SK-N-SH (cell line): ENCODE results near the gene MFSD12. TPM values are rescaled to one million over a fixed set of nuclear protein-coding genes. Genes with fewer than 3 reads are reported as not detected.

Experiments used
- CTCF ChIA-PET: fragments of 300-600, 350-600 bp; formaldehyde crosslinking; extraction: SDS; loops from one replicate; lab custom pipeline; 2021; lab: Yijun Ruan, JAX
- POLR2A ChIA-PET: fragments of 350-600 bp; sonication (Branson Sonifier 250); formaldehyde crosslinking; extraction: SDS; loops from one replicate; lab custom pipeline; 2020; ENCODE audit warnings: antibody characterized with exemption, inconsistent platforms; lab: Yijun Ruan, JAX
- DNase-seq: peaks from one replicate; pipeline ENCODE4 v3.0.0; 2012
- H2AFZ ChIP-seq: fragments of 200-600 bp; sonication (generic); 2 replicates; pipeline ENCODE4 v1.8.1; 2016; ENCODE audit warnings: antibody characterized with exemption, mild to moderate bottlenecking, low read depth
- H3F3A ChIP-seq: fragments of 200-600 bp; sonication (generic); replicated peaks from 2 replicates; pipeline ENCODE3; 2016; ENCODE audit warnings: antibody characterized with exemption, mild to moderate bottlenecking; ENCODE audit not compliant: insufficient read depth
- H3K27ac ChIP-seq, 2 experiments: fragments of 200-500 bp in 1 of 2; fragments of 200-600 bp in 1 of 2; sonication (Bioruptor generic) in 1 of 2; sonication (generic), shearing (Covaris generic) in 1 of 2; 2 replicates each; pipeline versions ENCODE4 v1.5.1 to v1.6.1; 2014 to 2016; ENCODE audit warnings: low read depth in 2 of 2, inconsistent platforms in 1 of 2, low read length in 1 of 2, mild to moderate bottlenecking in 1 of 2, mixed read lengths in 1 of 2
- H3K27me3 ChIP-seq: fragments of 200-600 bp; sonication (generic), shearing (Covaris generic); 2 replicates; pipeline ENCODE4 v1.6.1; 2016; ENCODE audit warnings: mixed run types; ENCODE audit not compliant: insufficient read depth
- H3K36me3 ChIP-seq, 2 experiments: fragments of 200-500 bp in 1 of 2; fragments of 200-600 bp in 1 of 2; sonication (Bioruptor generic) in 1 of 2; sonication (generic) in 1 of 2; replicated peaks in 1 of 2; 2 replicates each; pipeline versions ENCODE3 to v1.5.1; 2014 to 2016; ENCODE audit warnings: low read length in 1 of 2, mild to moderate bottlenecking in 1 of 2; ENCODE audit not compliant: insufficient read depth in 2 of 2, control insufficient read depth in 1 of 2
- H3K4me1 ChIP-seq, 2 experiments: fragments of 200-500 bp in 1 of 2; fragments of 200-600 bp in 1 of 2; sonication (Bioruptor generic) in 1 of 2; sonication (generic), shearing (Covaris generic) in 1 of 2; 2 replicates each; pipeline versions ENCODE4 v1.5.1 to v1.6.1; 2014 to 2016; ENCODE audit warnings: low read depth in 1 of 2, low read length in 1 of 2, mixed run types in 1 of 2; ENCODE audit not compliant: insufficient read depth in 2 of 2, control insufficient read depth in 1 of 2
- H3K4me2 ChIP-seq: fragments of 200-600 bp; sonication (generic), shearing (Covaris generic); 2 replicates; pipeline ENCODE4 v1.6.1; 2017; ENCODE audit warnings: mixed run types
- H3K4me3 ChIP-seq, 2 experiments: fragments of 200-500 bp in 1 of 2; fragments of 200-600 bp in 1 of 2; sonication (Bioruptor generic) in 1 of 2; sonication (generic), shearing (Covaris generic) in 1 of 2; 2 replicates each; pipeline versions ENCODE4 v1.5.1 to v1.8.1; 2014 to 2016; ENCODE audit warnings: low read depth in 2 of 2, inconsistent platforms in 1 of 2, low read length in 1 of 2, mild to moderate bottlenecking in 1 of 2, mixed read lengths in 1 of 2, moderate library complexity in 1 of 2
- H3K79me2 ChIP-seq: fragments of 200-600 bp; sonication (generic); 2 replicates; pipeline ENCODE4 v1.8.1; 2017; ENCODE audit warnings: mild to moderate bottlenecking; ENCODE audit not compliant: insufficient read depth
- H3K9ac ChIP-seq: fragments of 200-600 bp; sonication (generic); 2 replicates; pipeline ENCODE4 v1.6.1; 2017; ENCODE audit warnings: mixed run types
- H3K9me2 ChIP-seq: fragments of 200-600 bp; sonication (generic); 2 replicates; pipeline ENCODE4 v1.6.1; 2017; ENCODE audit warnings: mixed run types
- H3K9me3 ChIP-seq: fragments of 200-600 bp; sonication (generic); 2 replicates; pipeline ENCODE4 v1.6.1; 2017; ENCODE audit warnings: mixed run types, mild to moderate bottlenecking, moderate library complexity
- H4K20me1 ChIP-seq: fragments of 200-600 bp; sonication (generic); 2 replicates; pipeline ENCODE4 v1.6.1; 2017; ENCODE audit warnings: mild to moderate bottlenecking, mixed run types; ENCODE audit not compliant: insufficient read depth
- CHD2 ChIP-seq: fragments of 150-350 bp; IDR thresholded peaks from 2 replicates; pipeline ENCODE4 v1.6.1; 2018; ENCODE audit warnings: low read length; ENCODE audit not compliant: partially characterized antibody
- ELF1 ChIP-seq: IDR thresholded peaks from 2 replicates; pipeline ENCODE4 v1.4.0; 2012
- EP300 ChIP-seq, 2 experiments: IDR thresholded peaks; 2 replicates each; pipeline versions ENCODE4 v1.4.0 to v1.6.1; 2012; ENCODE audit warnings: borderline replicate concordance in 1 of 2, low read depth in 1 of 2, low read length in 1 of 2
- EZH2phosphoT487 ChIP-seq: fragments of 200-600 bp; sonication (generic); IDR thresholded peaks from 2 replicates; pipeline ENCODE4 v1.6.1; 2017; ENCODE audit warnings: low read depth, mixed run types, mild to moderate bottlenecking, antibody characterized with exemption, moderate library complexity, borderline replicate concordance
- FOSL2 ChIP-seq: IDR thresholded peaks from 2 replicates; pipeline ENCODE4 v1.4.0; 2012; ENCODE audit warnings: low read depth, mild to moderate bottlenecking, moderate library complexity, borderline replicate concordance
- JUND ChIP-seq: IDR thresholded peaks from 2 replicates; pipeline ENCODE4 v1.4.0; 2012
- MAX ChIP-seq: IDR thresholded peaks from 2 replicates; pipeline ENCODE4 v1.4.0; 2012; ENCODE audit warnings: low read depth
- MEF2A ChIP-seq: IDR thresholded peaks from 2 replicates; pipeline ENCODE4 v1.4.0; 2012; ENCODE audit warnings: low read depth, borderline replicate concordance
- NFIC ChIP-seq: IDR thresholded peaks from 2 replicates; pipeline ENCODE4 v1.4.0; 2012; ENCODE audit warnings: borderline replicate concordance
- NRF1 ChIP-seq: IDR thresholded peaks from 2 replicates; pipeline ENCODE4 v1.6.1; 2012; ENCODE audit warnings: low read depth, mild to moderate bottlenecking, low read length
- POLR2AphosphoS5 ChIP-seq: IDR thresholded peaks from 2 replicates; pipeline ENCODE4 v1.6.1; 2012; ENCODE audit warnings: low read depth, low read length
- RAD21 ChIP-seq: IDR thresholded peaks from 2 replicates; pipeline ENCODE4 v1.6.1; 2012; ENCODE audit warnings: mild to moderate bottlenecking, low read length
- RCOR1 ChIP-seq: fragments of 150-350 bp; IDR thresholded peaks from 2 replicates; pipeline ENCODE4 v1.6.1; 2017; ENCODE audit warnings: antibody characterized with exemption, low read length
- RXRA ChIP-seq: IDR thresholded peaks from 2 replicates; pipeline ENCODE4 v1.4.0; 2012; ENCODE audit warnings: low read depth, mild to moderate bottlenecking, borderline replicate concordance
- TCF12 ChIP-seq: IDR thresholded peaks from 2 replicates; pipeline ENCODE4 v1.4.0; 2012
- TEAD4 ChIP-seq: IDR thresholded peaks from 2 replicates; pipeline ENCODE4 v1.4.0; 2012; ENCODE audit warnings: mild to moderate bottlenecking, borderline replicate concordance; ENCODE audit not compliant: insufficient read depth
- USF2 ChIP-seq: fragments of 150-350 bp; IDR thresholded peaks from 2 replicates; pipeline ENCODE4 v1.6.1; 2017; ENCODE audit warnings: antibody characterized with exemption, low read length, low read depth, borderline replicate concordance
- YY1 ChIP-seq: IDR thresholded peaks from 2 replicates; pipeline ENCODE4 v1.4.0; 2012; ENCODE audit warnings: low read depth, mild to moderate bottlenecking
- WGBS: methylation state at CpG from one replicate; pipeline ENCODE4 v1.1.6; 2017; ENCODE audit warnings: low lambda C conversion rate; 5-methylcytosine and 5-hydroxymethylcytosine counted together
- polyA plus RNA-seq, 3 experiments: library from polyadenylated mRNA; depleted of rRNA; stranded (reverse); fragments of >200 nt; gene quantifications; 2 replicates each; pipeline ENCODE4 v1.2.3, GENCODE V29; 2012
- TF ChIP-seq, protein P1 (sequence below): IDR thresholded peaks from 2 replicates; pipeline ENCODE4 v1.4.0; 2012; ENCODE audit warnings: low read depth, borderline replicate concordance
- TF ChIP-seq, protein P2 (sequence below): fragments of 200-600 bp; sonication (generic); IDR thresholded peaks from 2 replicates; pipeline ENCODE4 v1.6.1; 2017; ENCODE audit warnings: antibody characterized with exemption, mild to moderate bottlenecking, moderate library complexity

Gene MFSD12
- polyA plus RNA-seq, 1 of the 3 experiments (the other 2 are of a cell fraction), result 53.3 TPM

DNA sequence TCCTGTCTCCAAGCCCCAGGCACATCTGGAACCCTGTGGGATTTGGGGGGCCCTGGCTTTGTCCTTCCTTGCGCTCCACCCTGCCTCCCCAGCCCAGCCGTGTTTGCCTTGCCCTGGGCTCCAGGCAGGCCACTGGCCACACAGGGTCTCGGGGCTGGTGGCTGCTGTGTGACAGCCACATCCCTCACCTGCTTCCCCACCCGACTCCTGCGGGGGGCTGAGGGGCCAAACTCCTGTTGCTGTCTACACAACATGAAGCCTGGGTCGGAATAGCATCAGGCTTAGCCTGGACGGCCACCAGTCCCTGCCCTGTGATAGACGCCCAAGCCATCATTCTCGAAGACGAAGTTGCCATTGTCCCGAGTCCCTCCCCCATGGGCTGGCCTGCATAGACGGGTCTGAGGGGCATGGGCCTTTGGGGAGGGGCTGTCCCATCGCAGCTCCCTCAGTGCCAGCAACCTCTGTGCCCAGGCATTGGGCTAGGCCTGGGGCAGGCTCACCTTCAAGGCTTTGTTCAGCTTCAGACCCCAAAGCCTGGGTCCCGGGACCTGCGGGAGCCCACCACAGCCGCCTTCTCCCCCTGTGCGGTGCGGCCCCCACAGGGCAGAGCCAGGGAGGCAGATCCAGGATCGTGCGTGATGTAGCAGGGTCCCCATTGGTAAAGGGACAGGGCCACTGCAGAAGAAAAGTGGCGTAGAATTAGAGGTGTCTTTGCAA, 33.9 kb downstream of the MFSD12 start:
- no peaks in the 10 kb centered on the region for H3F3A ChIP-seq

GRCh38 chr19:3522421-3523360, 34.7 kb downstream of the MFSD12 start:
- CTCF ChIA-PET, result no interaction called here
- Histone ChIP-seq H3K9ac (no peak overlapping the region), H3K9me3 (no peaks in the 10 kb centered on the region), H3K27me3 (no peaks in the 10 kb centered on the region), H3K79me2 (peaks cover 63% of the 10 kb centered on the region), H2AFZ (no peak overlapping the region), H3K4me2 (no peak overlapping the region), H4K20me1 (peaks cover 61% of the 10 kb centered on the region), H3K27ac (no peak overlapping the region), H3F3A (no peaks in the 10 kb centered on the region), H3K4me3 (no peak overlapping the region), H3K9me2 (no peaks in the 10 kb centered on the region), H3K4me1 (peaks cover 0 to 13% of the 10 kb centered on the region in 2 experiments; a peak in 1 of 4 replicates), H3K36me3 (peaks cover 11 to 35% of the 10 kb centered on the region in 2 experiments)
- no peak for DNase-seq
- whole genome bisulfite sequencing, result 96% methylated on average over 15 of the region's 40 CpGs
- POLR2A ChIA-PET, result interaction anchor here (1.1 kb wide), 1 partner anchor 14 kb away, joined by 3 read pairs; no protein-coding TSS in a partner anchor
- TF ChIP-seq NRF1, result no peak
- TF ChIP-seq JUND, result no peak
- no peak for TF ChIP-seq USF2
- TF ChIP-seq CHD2, result no peak
- TF ChIP-seq TCF12, result no peak
- TF ChIP-seq ELF1, result no peak
- TF ChIP-seq EZH2phosphoT487, result no peak
- no peak for TF ChIP-seq EP300 (IDR thresholded peaks at IDR 0.05; ENCODE audit: borderline replicate concordance in 1 of 2, low read depth in 1 of 2, low read length in 1 of 2)
- TF ChIP-seq RAD21, result no peak
- no peak for TF ChIP-seq YY1
- TF ChIP-seq POLR2AphosphoS5, result no peak
- TF ChIP-seq FOSL2, result no peak
- no peak for TF ChIP-seq RXRA
- TF ChIP-seq RCOR1, result no peak
- TF ChIP-seq TEAD4, result no peak
- TF ChIP-seq NFIC, result no peak
- TF ChIP-seq MAX, result no peak

More for the DNA sequence above, 33.9 kb downstream of the MFSD12 start:
- Histone ChIP-seq H3K27ac (no peak overlapping the region), H3K4me3 (no peak overlapping the region), H3K9me3 (no peaks in the 10 kb centered on the region), H3K9me2 (no peaks in the 10 kb centered on the region), H3K79me2 (peaks cover 55% of the 10 kb centered on the region), H2AFZ (no peak overlapping the region), H3K4me2 (no peak overlapping the region), H3K4me1 (peaks cover 0 to 13% of the 10 kb centered on the region in 2 experiments; a peak in 1 of 4 replicates), H3K36me3 (peaks cover 11 to 35% of the 10 kb centered on the region in 2 experiments), H3K9ac (no peak overlapping the region), H4K20me1 (peaks cover 54% of the 10 kb centered on the region), H3K27me3 (no peaks in the 10 kb centered on the region)
- TF ChIP-seq, protein P1, sequence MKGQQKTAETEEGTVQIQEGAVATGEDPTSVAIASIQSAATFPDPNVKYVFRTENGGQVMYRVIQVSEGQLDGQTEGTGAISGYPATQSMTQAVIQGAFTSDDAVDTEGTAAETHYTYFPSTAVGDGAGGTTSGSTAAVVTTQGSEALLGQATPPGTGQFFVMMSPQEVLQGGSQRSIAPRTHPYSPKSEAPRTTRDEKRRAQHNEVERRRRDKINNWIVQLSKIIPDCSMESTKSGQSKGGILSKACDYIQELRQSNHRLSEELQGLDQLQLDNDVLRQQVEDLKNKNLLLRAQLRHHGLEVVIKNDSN, result no peak
- TF ChIP-seq ELF1 (no peak), MAX (no peak), MEF2A (no peak)
- TF ChIP-seq, protein P2, sequence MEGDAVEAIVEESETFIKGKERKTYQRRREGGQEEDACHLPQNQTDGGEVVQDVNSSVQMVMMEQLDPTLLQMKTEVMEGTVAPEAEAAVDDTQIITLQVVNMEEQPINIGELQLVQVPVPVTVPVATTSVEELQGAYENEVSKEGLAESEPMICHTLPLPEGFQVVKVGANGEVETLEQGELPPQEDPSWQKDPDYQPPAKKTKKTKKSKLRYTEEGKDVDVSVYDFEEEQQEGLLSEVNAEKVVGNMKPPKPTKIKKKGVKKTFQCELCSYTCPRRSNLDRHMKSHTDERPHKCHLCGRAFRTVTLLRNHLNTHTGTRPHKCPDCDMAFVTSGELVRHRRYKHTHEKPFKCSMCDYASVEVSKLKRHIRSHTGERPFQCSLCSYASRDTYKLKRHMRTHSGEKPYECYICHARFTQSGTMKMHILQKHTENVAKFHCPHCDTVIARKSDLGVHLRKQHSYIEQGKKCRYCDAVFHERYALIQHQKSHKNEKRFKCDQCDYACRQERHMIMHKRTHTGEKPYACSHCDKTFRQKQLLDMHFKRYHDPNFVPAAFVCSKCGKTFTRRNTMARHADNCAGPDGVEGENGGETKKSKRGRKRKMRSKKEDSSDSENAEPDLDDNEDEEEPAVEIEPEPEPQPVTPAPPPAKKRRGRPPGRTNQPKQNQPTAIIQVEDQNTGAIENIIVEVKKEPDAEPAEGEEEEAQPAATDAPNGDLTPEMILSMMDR, result no peak
- POLR2A ChIA-PET, result no interaction called here
- no peak for DNase-seq
- WGBS, result 98% methylated on average over 12 of the region's 21 CpGs
- CTCF ChIA-PET, result no interaction called here
